ENCODE measurements around the gene DDX43. TPM values are rescaled to one million over a fixed set of nuclear protein-coding genes. Genes with fewer than 3 reads are reported as not detected.

Gene DDX43
- total and polyA plus RNA-seq, 4 donors, result 0.13 to 0.75 (median 0.22) TPM

- TF ChIP-seq NR2F2 (IDR thresholded peaks at IDR 0.05) (no peak), JUND (IDR thresholded peaks at IDR 0.05) (no peak), HNF4G (IDR thresholded peaks at IDR 0.05) (no peak), ZBTB33 (IDR thresholded peaks at IDR 0.05) (no peak)
These were observed 22.6 kb upstream of the DDX43 start (continued) for GRCh38 chr6:73371984-73372383.

GRCh38 chr6:73372516-73372915, 22.1 kb upstream of the DDX43 start:
- Histone ChIP-seq H3K27me3 (ENCODE audit: control insufficient read depth in 4 of 4, insufficient read depth in 4 of 4, low read length in 3 of 4) (no peaks in the 10 kb centered on the region), H3K9me3 (ENCODE audit: control insufficient read depth in 4 of 4, low read length in 3 of 4) (peaks cover 0 to 7% (median 3%) of the 10 kb centered on the region in 4 donors), H3K4me1 (ENCODE audit: control insufficient read depth in 4 of 4, insufficient read depth in 4 of 4, low read length in 3 of 4) (no peaks in the 10 kb centered on the region), H3K9ac (ENCODE audit: low read depth in 1 of 2, low read length in 2 of 2) (no peak overlapping the region), H3K4me3 (ENCODE audit: low read depth in 1 of 3, low read length in 3 of 3) (no peak overlapping the region), H3K36me3 (ENCODE audit: control insufficient read depth in 4 of 4, insufficient read depth in 3 of 4, low read depth in 1 of 4, low read length in 3 of 4) (no peaks in the 10 kb centered on the region), H3K27ac (ENCODE audit: low read depth in 1 of 2, low read length in 2 of 2) (no peak overlapping the region)
- TF ChIP-seq, protein P1, sequence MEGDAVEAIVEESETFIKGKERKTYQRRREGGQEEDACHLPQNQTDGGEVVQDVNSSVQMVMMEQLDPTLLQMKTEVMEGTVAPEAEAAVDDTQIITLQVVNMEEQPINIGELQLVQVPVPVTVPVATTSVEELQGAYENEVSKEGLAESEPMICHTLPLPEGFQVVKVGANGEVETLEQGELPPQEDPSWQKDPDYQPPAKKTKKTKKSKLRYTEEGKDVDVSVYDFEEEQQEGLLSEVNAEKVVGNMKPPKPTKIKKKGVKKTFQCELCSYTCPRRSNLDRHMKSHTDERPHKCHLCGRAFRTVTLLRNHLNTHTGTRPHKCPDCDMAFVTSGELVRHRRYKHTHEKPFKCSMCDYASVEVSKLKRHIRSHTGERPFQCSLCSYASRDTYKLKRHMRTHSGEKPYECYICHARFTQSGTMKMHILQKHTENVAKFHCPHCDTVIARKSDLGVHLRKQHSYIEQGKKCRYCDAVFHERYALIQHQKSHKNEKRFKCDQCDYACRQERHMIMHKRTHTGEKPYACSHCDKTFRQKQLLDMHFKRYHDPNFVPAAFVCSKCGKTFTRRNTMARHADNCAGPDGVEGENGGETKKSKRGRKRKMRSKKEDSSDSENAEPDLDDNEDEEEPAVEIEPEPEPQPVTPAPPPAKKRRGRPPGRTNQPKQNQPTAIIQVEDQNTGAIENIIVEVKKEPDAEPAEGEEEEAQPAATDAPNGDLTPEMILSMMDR (IDR thresholded peaks at IDR 0.05; ENCODE audit: low read depth, low read length, missing input control), result no peak
- TF ChIP-seq JUND (IDR thresholded peaks at IDR 0.05) (no peak), RXRA (IDR thresholded peaks at IDR 0.05) (no peak)
- 84% methylated on average over 10 of the region's 10 CpGs for WGBS
- DNase-seq (ENCODE audit: low spot score), result no peak

DNA sequence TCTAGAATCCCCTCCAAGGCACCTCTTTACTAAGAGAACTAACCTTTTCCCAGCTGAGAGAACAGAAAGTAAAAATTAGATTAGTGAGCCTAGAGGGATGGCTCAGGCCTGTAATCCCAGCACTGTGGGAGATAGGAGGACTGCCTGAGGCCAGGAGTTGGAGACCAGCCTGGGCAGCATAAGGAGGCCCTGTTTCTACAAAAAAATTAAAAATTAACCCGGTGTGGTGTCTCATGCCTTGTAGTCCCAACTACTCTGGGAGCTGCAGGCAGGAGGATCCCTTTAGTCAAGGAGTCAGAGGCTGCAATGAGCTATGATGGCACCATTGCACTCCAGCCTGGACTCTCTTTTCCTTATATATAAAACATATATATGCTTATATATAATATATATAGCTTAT, 19.4 kb upstream of the DDX43 start:
- 68% methylated on average over 1 of the region's 1 CpG for WGBS
- Histone ChIP-seq H3K36me3 (ENCODE audit: control insufficient read depth in 4 of 4, insufficient read depth in 3 of 4, low read depth in 1 of 4, low read length in 3 of 4) (no peaks in the 10 kb centered on the region), H3K27ac (ENCODE audit: low read depth in 1 of 2, low read length in 2 of 2) (no peak overlapping the region), H3K4me3 (ENCODE audit: low read depth in 1 of 3, low read length in 3 of 3) (no peak overlapping the region), H3K4me1 (ENCODE audit: control insufficient read depth in 4 of 4, insufficient read depth in 4 of 4, low read length in 3 of 4) (no peaks in the 10 kb centered on the region), H3K9me3 (ENCODE audit: control insufficient read depth in 4 of 4, low read length in 3 of 4) (peaks cover 0 to 7% (median 2%) of the 10 kb centered on the region in 4 donors), H3K9ac (ENCODE audit: low read depth in 1 of 2, low read length in 2 of 2) (no peak overlapping the region), H3K27me3 (ENCODE audit: control insufficient read depth in 4 of 4, insufficient read depth in 4 of 4, low read length in 3 of 4) (no peaks in the 10 kb centered on the region)
- DNase-seq (ENCODE audit: low spot score), result no peak
- TF ChIP-seq FOXA1 (IDR thresholded peaks at IDR 0.05) (no peak), NR2F2 (IDR thresholded peaks at IDR 0.05) (no peak), TAF1 (conservative IDR thresholded peaks at IDR 0.05) (no peak), RXRA (IDR thresholded peaks at IDR 0.05) (no peak), YY1 (IDR thresholded peaks at IDR 0.05) (no peak), ZBTB33 (IDR thresholded peaks at IDR 0.05) (no peak), GABPA (IDR thresholded peaks at IDR 0.05 in 1 of 2, conservative IDR thresholded peaks at IDR 0.05 in 1 of 2) (no peak), HNF4A (conservative IDR thresholded peaks at IDR 0.05) (no peak), FOXA2 (IDR thresholded peaks at IDR 0.05) (no peak), RAD21 (IDR thresholded peaks at IDR 0.05) (no peak), HNF4G (IDR thresholded peaks at IDR 0.05) (no peak), EGR1 (IDR thresholded peaks at IDR 0.05; ENCODE audit: low read depth in 2 of 2) (no peak), REST (IDR thresholded peaks at IDR 0.05) (no peak), JUND (IDR thresholded peaks at IDR 0.05) (no peak), SP1 (IDR thresholded peaks at IDR 0.05) (no peak)
- TF ChIP-seq, protein P1 (IDR thresholded peaks at IDR 0.05; ENCODE audit: low read depth, low read length, missing input control), result no peak
- TF ChIP-seq, protein P2, sequence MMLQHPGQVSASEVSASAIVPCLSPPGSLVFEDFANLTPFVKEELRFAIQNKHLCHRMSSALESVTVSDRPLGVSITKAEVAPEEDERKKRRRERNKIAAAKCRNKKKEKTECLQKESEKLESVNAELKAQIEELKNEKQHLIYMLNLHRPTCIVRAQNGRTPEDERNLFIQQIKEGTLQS (IDR thresholded peaks at IDR 0.05), result no peak
- TF ChIP-seq, protein P3, sequence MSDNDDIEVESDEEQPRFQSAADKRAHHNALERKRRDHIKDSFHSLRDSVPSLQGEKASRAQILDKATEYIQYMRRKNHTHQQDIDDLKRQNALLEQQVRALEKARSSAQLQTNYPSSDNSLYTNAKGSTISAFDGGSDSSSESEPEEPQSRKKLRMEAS (IDR thresholded peaks at IDR 0.05), result no peak

Measured in liver (tissue), 9 donors.